Stimulated activated CD4-positive, alpha-beta T cell treated with anti-CD3 and anti-CD28 coated beads, Interleukin-15, amount 100 ng/mL, for 24 hours (primary cell): Measurements from ENCODE around the gene AXIN2.
A peak's percentile ranks its signal among the peaks of the same experiment; 100 is the strongest.

Source experiments
- DNase-seq: peaks from one replicate; pipeline ENCODE4 v3.0.0-alpha.2; 2020

Gene AXIN2

GRCh38 chr17:65553646-65554552 is 7.5 kb downstream of the AXIN2 start:
- DNase-seq = peak; percentile 43

GRCh38 chr17:65553009-65553645 is 8.3 kb downstream of the AXIN2 start:
- DNase-seq = no peak

DNA sequence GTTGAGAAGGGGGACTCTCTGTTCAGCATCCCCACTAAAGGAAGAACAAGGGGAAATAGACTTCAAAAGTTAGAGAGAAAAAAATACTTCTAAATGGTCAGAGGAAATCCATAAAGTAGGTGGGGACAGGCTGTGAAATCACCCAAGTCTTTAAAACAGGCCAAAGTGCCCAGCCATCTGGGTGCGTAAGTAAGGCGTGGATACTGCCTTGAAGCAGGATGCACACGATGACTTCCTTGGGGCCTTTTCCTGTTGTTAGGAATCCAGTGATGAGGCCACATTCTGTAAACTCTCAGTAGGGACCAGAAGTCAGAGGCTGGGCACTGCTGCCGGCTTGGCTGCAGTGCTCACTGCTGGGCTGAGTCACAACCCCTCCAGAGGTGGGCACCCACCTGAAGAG is 9.2 kb downstream of the AXIN2 start:
- no peak for DNase-seq

- DNase-seq = no peak
These were observed 10.0 kb downstream of the AXIN2 start for GRCh38 chr17:65551267-65552040.

- DNase-seq = no peak
These were observed 10.7 kb downstream of the AXIN2 start for GRCh38 chr17:65550758-65551157.

DNA sequence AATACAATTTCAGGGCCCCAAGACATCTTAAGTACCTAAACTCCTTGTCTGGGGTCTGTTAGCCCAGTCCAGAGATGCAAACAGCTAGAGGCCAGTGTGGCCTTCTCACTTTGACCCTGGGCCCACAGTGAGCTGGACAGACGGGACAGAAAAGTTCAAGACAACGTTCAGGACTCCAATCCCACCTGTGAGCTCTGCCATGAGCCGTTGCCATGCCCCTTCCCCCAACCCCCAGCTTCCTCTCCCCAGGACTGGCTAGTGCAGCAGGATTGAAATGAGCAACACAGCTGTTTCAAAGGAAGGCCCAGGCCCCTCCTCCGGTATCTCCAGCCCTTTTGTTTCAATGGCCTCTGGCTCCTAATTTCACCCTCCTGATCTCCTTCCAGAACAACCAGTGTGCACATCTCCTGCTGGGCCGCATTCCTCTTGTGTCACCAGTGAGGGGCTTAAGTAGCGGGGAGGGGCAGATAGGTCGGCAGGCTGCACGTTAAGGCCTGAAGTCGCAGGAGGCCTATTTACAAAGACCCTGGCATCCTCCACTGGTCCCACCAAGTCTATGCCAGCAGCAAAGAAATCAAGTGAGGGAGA is 11.3 kb downstream of the AXIN2 start:
- no peak for DNase-seq

DNA sequence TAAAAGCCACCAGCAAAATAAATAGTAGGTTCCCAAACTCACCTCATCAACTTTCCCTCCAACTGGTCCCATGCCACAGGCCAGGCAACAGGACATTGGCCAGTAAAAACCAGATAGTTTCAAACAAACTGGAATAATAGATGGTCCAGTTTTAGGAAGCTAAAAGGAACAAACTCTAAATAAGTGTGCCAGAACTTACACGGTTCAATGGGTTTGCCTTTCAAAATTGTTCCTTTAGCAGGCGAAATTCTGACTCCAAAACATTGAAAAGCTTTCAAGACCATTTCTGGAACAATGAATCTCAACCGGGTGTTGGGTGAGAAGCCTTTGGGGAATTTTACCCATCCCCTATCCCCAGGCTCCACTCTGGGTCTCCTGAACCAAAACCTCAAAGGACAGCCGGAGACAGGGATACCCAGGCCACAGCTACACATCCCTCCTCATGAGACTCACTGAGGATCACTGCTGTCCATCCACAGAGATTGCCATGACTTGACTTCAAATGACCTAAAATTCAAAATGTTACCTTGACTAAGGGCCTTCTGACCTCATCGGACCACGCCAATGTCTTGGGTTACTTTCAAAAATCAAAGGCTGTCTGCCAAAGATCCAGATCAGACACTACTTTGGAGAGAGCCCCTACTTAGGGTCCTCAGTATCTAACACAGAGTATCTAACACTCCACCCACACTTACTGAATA is 13.0 kb downstream of the AXIN2 start:
- no peak for DNase-seq

DNA sequence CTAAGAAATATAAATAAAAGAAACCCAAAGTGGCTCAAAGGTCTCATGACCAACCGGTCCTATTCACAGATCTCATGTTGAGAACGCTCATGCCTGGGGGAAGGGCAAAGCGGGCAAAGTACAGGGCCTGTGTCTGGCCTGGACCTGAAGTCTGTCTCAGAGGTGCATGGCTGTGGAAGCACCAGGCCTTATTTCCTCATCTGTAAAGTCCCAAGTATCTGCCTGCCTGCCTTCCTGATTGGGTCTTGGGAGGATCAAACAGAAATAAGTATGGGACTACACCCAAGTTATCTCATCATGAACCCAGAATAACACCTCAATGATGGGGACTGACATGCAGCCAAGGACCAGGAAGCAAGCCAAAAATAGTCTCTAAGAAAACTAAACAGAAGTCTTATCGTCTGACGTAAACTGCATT is 14.2 kb downstream of the AXIN2 start:
- no peak for DNase-seq

GRCh38 chr17:65546579-65546978 is 14.9 kb downstream of the AXIN2 start:
- DNase-seq = no peak

DNA sequence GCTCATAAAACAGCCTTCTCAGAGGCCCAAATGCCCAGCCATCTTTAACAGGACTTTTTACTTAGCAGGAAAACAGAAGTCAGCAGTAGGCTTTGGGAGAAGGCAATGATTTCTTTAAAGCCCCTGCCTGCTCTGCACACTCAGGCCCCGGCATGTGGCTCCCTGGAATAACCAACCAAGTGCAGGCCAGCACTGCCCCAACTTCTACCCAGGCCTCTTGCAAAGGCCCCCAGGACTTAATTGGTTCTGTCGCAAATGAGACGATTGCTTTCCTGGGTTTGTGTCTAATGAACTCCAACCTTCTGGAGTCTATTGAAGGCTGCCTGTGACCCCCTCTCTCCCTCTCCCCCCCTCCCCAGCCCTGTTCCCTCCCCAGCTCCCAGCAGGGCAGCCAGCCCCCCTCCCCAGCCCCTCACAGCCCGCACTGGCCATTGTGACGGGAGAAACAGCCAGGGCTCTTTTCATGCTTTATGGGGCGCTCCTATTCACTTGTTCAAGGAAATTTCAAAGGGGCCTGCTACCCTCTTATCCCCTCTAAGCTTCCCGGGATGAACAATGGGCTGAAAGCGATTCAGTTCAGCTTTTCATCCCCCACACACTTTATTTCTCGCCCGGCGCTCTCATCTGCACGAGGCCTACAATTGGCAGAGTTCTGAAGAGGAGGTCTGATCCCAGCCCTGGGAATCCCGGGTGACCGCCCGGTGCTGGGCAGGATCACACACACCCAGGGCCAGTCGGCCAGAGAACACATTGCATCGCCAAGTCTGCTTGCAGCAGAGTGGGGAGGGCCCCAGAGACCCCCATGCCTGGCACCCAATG is 15.5 kb downstream of the AXIN2 start:
- no peak for DNase-seq

DNA sequence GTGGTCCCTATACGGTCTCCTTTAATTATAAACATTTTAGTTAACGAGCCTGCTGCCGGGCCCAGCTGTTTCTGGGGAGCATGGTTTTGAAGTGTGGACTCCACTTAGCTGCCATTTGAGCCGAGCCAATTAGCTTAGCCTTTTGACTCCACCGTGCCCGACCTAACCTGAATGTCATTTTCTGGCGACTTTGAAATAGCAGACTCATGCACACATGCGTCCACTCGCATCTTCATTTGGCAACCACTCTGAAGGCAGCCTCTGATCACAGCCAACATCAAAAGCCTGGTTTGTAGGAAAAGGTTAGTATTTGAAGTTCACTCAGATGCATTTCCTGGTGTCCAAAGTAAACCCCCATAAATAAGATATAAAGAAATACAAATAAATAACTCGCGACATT is 16.8 kb downstream of the AXIN2 start:
- no peak for DNase-seq

DNA sequence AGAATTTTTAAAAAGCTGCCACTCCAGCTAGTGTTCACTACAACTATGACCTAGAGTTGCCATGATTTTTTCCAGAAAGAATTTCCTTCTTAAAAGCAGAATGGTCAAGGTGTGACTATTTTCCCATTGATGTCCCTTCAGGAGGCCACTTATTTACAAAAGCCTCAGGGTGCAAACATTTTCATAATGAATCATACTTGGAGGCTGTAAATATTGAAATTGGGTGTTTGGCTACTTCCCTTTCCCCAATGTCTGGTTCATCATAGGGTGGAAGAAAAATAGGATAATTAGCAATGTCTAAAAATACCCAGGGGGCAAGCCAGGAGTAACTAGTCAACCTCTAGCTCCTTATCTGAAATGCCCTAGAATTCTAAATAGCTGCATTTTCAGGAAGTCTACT is 18.8 kb downstream of the AXIN2 start:
- DNase-seq = no peak

DNA sequence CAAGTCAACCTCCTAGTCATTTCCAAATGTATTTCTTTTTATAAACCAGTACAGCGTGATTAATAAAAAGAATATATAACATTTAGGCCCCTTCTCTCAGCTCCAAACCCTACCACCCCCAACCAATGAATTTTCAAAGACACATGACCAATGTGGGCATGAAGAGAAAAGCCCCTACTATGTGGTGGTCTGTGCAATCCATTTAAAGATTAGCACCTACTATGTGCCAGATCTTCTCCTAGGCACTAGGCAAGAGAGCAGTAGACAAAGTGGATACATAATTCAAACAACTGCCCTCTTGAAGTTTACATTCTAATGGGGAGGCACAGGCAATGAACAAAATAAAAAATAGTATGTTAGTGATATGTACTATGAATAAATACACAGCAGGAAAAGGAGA is 19.4 kb downstream of the AXIN2 start:
- DNase-seq = no peak

GRCh38 chr17:65541453-65541852 is 20.0 kb downstream of the AXIN2 start:
- no peak for DNase-seq

- no peak for DNase-seq
These were observed 21.7 kb downstream of the AXIN2 start for GRCh38 chr17:65539630-65540266.

DNA sequence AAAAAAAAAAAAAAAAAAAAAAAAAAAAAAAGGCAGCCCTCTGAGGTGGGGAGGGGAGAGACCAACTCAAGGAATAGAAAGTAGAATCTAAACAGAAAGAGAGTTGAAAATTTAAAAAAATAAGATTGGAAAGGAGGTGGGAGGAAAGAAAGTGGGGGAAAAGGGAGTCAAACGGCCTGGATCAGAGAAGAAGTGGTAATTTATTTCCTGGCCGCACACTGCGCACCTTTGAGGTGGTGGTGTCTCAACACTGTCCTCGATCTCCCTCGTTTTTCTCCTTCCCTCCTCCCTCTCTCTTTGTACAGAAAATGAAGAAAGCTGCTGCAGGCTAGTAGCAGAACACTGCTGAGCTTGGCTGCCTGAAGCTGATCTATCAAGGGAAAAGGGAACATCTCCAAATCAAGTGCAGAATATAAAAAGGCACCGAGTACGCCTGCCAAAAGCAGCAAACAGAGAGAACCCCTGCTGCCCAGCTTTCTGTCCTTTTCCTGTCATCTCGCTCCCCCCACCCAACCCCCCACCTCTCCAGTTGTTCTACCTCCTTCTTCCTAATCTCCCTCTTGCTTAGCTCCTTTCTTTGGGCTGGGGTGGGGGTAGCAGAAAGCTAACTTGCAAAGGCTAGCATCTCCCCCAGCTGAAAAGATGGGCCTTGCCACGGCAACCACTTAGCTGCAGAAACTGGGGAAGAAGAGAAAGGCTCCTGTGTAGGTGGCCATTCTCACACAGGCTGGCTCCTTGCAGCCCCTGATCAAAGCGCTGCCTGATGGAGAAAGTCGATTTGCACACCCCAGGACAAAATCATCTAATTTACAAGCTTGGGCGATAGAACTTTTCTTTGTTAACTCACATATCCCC is 22.5 kb downstream of the AXIN2 start:
- no peak for DNase-seq

GRCh38 chr17:65537845-65538674 is 23.4 kb downstream of the AXIN2 start:
- DNase-seq = peak; percentile 71

DNA sequence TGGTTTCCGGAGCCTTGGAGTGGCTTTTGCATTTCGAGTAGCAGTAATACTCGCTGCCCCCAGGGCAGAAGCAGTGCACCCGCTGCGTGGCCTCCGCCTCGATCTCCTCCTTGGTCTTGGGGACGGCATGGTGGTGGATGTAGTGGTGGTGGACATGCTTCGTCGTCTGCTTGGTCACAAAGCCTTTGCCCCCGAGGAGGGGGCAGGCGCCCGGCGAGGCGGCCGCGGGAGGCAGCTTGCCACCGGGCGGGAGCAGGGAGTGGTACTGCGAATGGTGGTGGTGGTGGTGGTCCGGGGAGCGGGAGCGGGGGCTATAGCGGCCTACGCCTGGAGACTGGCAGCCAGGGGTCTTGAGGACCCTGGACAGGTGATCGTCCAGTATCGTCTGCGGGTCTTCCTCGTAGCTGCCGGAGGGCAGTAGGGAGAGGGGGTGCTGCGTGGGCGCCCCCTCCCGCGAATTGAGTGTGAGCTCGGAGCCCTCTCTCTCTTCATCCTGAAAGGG is 24.1 kb downstream of the AXIN2 start:
- no peak for DNase-seq
